Gastrocnemius medialis (tissue), 4 donors: ENCODE results near the gene ZNF326.
"Not testable (repeated sequence)": the region's sequence is repeated elsewhere in the genome, so short reads cannot be mapped to it uniquely, and the experiment has no call there.

Experiments used
- POLR2A ChIP-seq, 2 donors: fragments of 450-650 bp; IDR thresholded peaks; one replicate each; pipeline ENCODE4 v1.6.1; 2017; ENCODE audit warnings: antibody characterized with exemption in 2 of 2, mild to moderate bottlenecking in 2 of 2, moderate library complexity in 2 of 2
- TF ChIP-seq, protein P1 (sequence below), 5 experiments: fragments of 450-650 bp in 3 of 5; fragments of 200-600 bp in 2 of 5; sonication (generic) in 2 of 5; IDR thresholded peaks in 4 of 5; conservative IDR thresholded peaks in 1 of 5; 1 replicate in 4 of 5; 2 replicates in 1 of 5; pipeline ENCODE4 v1.5.1; 2016 to 2019; ENCODE audit warnings: antibody characterized with exemption in 5 of 5, mild to moderate bottlenecking in 3 of 5, moderate library complexity in 3 of 5

DNA sequence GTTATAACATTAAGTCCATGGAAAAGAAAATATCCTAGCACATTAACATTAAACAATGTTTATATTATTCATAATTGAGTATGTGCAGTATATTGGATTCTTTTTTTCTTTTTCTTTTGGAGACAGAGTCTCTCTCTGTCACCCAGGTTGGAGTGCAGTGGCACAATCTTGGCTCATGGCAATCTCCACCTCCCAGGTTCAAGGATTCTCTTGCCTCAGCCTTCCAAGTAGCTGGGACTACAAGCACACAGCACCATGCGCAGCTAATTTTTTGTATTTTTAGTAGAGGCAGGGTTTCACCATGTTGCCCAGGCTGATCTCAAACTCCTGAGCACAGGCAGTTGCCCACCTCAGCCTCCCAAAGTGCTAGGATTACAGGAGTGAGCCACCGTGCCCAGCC lies 12.1 kb upstream of the ZNF326 start:
- TF ChIP-seq, protein P1, sequence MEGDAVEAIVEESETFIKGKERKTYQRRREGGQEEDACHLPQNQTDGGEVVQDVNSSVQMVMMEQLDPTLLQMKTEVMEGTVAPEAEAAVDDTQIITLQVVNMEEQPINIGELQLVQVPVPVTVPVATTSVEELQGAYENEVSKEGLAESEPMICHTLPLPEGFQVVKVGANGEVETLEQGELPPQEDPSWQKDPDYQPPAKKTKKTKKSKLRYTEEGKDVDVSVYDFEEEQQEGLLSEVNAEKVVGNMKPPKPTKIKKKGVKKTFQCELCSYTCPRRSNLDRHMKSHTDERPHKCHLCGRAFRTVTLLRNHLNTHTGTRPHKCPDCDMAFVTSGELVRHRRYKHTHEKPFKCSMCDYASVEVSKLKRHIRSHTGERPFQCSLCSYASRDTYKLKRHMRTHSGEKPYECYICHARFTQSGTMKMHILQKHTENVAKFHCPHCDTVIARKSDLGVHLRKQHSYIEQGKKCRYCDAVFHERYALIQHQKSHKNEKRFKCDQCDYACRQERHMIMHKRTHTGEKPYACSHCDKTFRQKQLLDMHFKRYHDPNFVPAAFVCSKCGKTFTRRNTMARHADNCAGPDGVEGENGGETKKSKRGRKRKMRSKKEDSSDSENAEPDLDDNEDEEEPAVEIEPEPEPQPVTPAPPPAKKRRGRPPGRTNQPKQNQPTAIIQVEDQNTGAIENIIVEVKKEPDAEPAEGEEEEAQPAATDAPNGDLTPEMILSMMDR (IDR thresholded peaks at IDR 0.05 in 4 of 5, conservative IDR thresholded peaks at IDR 0.05 in 1 of 5): not testable (repeated sequence)
- TF ChIP-seq POLR2A (IDR thresholded peaks at IDR 0.05): not testable (repeated sequence)
